ENCODE data around the gene CSH2. TPM values are rescaled to one million over a fixed set of nuclear protein-coding genes. Genes with fewer than 3 reads are reported as not detected.
A peak's percentile ranks its signal among the peaks of the same experiment; 100 is the strongest.
"Not testable (repeated sequence)": the region's sequence is repeated elsewhere in the genome, so short reads cannot be mapped to it uniquely, and the experiment has no call there.

CSH2 gene
- polyA plus RNA-seq, 2 of the 4 experiments (the other 2 are of a cell fraction) = not detected

GRCh38 chr17:63910096-63910495 is 36.6 kb upstream of the CSH2 start:
- H3K4me3 ChIP-seq = no peak overlapping the region
- H3K9me3 ChIP-seq = no peaks in the 10 kb centered on the region
- H3K4me1 ChIP-seq = no peaks in the 10 kb centered on the region
- ATAC-seq (no peak), FAIRE-seq (no peak), DNase-seq (ENCODE audit: low read depth in 1 of 2, low spot score in 1 of 2) (no peak)
- CTCF ChIA-PET = interaction anchor here (1.0 to 16.7 kb wide), 22 partner anchors 8 to 511 kb away, joined by 3 to 386 read pairs (median 10); partner anchors contain the start of genes CD79B, ERN1, GH1 and ICAM2
- POLR2A ChIA-PET = no interaction called here
- no peak overlapping the region for H3K27ac ChIP-seq
- 54% methylated on average over 14 of the region's 14 CpGs for WGBS (ENCODE audit: missing lambda C conversion rate)
- no peak overlapping the region for H3K4me2 ChIP-seq
- TF ChIP-seq GATA3 (IDR thresholded peaks at IDR 0.05; ENCODE audit: borderline replicate concordance) = no peak
- no peak for TF ChIP-seq POLR2A (IDR thresholded peaks at IDR 0.05; ENCODE audit: low read length)
- TF ChIP-seq EHF (CRISPR knock-in tag; IDR thresholded peaks at IDR 0.05) = no peak
- TF ChIP-seq, protein P1, sequence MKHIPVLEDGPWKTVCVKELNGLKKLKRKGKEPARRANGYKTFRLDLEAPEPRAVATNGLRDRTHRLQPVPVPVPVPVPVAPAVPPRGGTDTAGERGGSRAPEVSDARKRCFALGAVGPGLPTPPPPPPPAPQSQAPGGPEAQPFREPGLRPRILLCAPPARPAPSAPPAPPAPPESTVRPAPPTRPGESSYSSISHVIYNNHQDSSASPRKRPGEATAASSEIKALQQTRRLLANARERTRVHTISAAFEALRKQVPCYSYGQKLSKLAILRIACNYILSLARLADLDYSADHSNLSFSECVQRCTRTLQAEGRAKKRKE (CRISPR knock-in tag; IDR thresholded peaks at IDR 0.05; ENCODE audit: low read depth) = no peak
- no peak for TF ChIP-seq NPAS2 (CRISPR knock-in tag; IDR thresholded peaks at IDR 0.05; ENCODE audit: borderline replicate concordance)
- no peak for TF ChIP-seq HDAC2 (IDR thresholded peaks at IDR 0.05)
- TF ChIP-seq CTCF (IDR thresholded peaks at IDR 0.05) = no peak
- TF ChIP-seq HOXB5 (CRISPR knock-in tag; IDR thresholded peaks at IDR 0.05) = no peak
- no peak for TF ChIP-seq BCL3 (IDR thresholded peaks at IDR 0.05)
- no peak for TF ChIP-seq POLR2AphosphoS2 (conservative IDR thresholded peaks at IDR 0.05; ENCODE audit: low read length)
- TF ChIP-seq ESRRA (IDR thresholded peaks at IDR 0.05; ENCODE audit: borderline replicate concordance, low read length) = no peak
- TF ChIP-seq, protein P2, sequence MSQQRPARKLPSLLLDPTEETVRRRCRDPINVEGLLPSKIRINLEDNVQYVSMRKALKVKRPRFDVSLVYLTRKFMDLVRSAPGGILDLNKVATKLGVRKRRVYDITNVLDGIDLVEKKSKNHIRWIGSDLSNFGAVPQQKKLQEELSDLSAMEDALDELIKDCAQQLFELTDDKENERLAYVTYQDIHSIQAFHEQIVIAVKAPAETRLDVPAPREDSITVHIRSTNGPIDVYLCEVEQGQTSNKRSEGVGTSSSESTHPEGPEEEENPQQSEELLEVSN (IDR thresholded peaks at IDR 0.05; ENCODE audit: borderline replicate concordance, low read depth) = no peak
- no peak for TF ChIP-seq FOSL2 (IDR thresholded peaks at IDR 0.05)
- no peak for TF ChIP-seq FOSL2 (CRISPR knock-in tag; IDR thresholded peaks at IDR 0.05)
- TF ChIP-seq HOXA7 (CRISPR knock-in tag; IDR thresholded peaks at IDR 0.05) = no peak

GRCh38 chr17:63909586-63909985 is 36.1 kb upstream of the CSH2 start:
- H3K27ac ChIP-seq; H3K4me3 ChIP-seq; ATAC-seq; H3K9me3 ChIP-seq; DNase-seq (ENCODE audit: low read depth in 1 of 2, low spot score in 1 of 2); H3K4me2 ChIP-seq; POLR2A ChIA-PET; H3K4me1 ChIP-seq; FAIRE-seq: not testable (repeated sequence)
- CTCF ChIA-PET = interaction anchor here (2.7 to 16.7 kb wide), 6 partner anchors 10 to 223 kb away, joined by 20 to 187 read pairs (median 26); partner anchors contain the start of genes ERN1 and GH1
- WGBS (ENCODE audit: missing lambda C conversion rate) = 58% methylated on average over 10 of the region's 10 CpGs

DNA sequence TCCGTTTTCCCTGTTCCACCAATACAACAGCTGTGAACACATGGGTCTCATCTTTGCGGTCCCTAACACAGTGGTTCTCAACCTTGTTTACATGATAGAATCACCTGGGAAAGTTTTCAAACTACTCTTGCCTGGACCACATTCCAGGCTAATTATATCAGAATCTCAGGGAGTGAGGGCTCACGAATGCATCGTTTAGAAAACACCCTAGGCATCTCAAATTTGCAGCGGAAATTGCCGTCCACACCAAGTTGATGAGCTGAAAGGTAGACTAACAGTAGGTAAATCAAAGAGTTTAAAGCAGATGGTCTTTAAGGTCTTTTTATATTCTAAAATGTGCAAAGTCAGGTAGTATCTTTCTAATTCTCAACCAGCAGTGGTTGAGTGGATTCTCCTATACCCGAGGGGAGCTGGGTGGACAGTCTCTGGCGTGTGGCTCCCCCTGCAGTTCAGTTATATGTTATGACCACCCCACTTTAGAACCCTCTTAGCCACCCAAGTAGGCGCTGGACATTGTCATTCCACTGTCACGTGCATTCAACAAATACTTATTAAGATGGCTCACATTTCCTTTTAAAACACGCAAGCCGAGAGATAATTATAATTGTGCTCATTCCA is 33.8 kb upstream of the CSH2 start:
- CTCF ChIA-PET = interaction anchor here (0.7 to 8.8 kb wide), 12 partner anchors 10 to 227 kb away, joined by 3 to 80 read pairs (median 4); partner anchors contain the start of genes GH1 and ICAM2
- DNase-seq (ENCODE audit: low read depth in 1 of 2, low spot score in 1 of 2); FAIRE-seq; H3K27ac ChIP-seq; H3K4me3 ChIP-seq; H3K4me2 ChIP-seq; H3K9me3 ChIP-seq; POLR2A ChIA-PET; H3K4me1 ChIP-seq: not testable (repeated sequence)
- WGBS (ENCODE audit: missing lambda C conversion rate) = 41% methylated on average over 12 of the region's 12 CpGs
- peak; percentile 44 to 72; a peak in 3 of 6 replicates for ATAC-seq

- H3K4me3 ChIP-seq; ATAC-seq; DNase-seq (ENCODE audit: low read depth in 1 of 2, low spot score in 1 of 2); H3K4me1 ChIP-seq; H3K4me2 ChIP-seq; H3K27ac ChIP-seq; POLR2A ChIA-PET; H3K9me3 ChIP-seq; FAIRE-seq: not testable (repeated sequence)
- 69% methylated on average over 8 of the region's 8 CpGs for WGBS (ENCODE audit: missing lambda C conversion rate)
- CTCF ChIA-PET = interaction anchor here (0.6 to 8.8 kb wide), 22 partner anchors 13 to 517 kb away, joined by 3 to 80 read pairs (median 4); partner anchors contain the start of genes GH1, GH2 and ICAM2
These were observed 31.3 kb upstream of the CSH2 start for GRCh38 chr17:63904796-63905195.
